Activated gamma-delta T cell treated with anti-CD3 and anti-CD28 coated beads, Interleukin-2, amount 50 U/mL, for 16 hours (primary cell): ENCODE data around the gene PPP2R5E.
"Not testable (repeated sequence)": the region's sequence is repeated elsewhere in the genome, so short reads cannot be mapped to it uniquely, and the experiment has no call there.

ENCODE experiments used
- DNase-seq: peaks from one replicate; pipeline ENCODE4 v3.0.0-alpha.2; 2020; ENCODE audit warnings: low read depth

Gene PPP2R5E

GRCh38 chr14:63543000-63543825 lies at the start of gene PPP2R5E:
PPP2R5E (minus strand) TSS chr14:63543377; CDS start chr14:63539685, 3,692 bp downstream.
- peak; percentile 96 for DNase-seq

DNA sequence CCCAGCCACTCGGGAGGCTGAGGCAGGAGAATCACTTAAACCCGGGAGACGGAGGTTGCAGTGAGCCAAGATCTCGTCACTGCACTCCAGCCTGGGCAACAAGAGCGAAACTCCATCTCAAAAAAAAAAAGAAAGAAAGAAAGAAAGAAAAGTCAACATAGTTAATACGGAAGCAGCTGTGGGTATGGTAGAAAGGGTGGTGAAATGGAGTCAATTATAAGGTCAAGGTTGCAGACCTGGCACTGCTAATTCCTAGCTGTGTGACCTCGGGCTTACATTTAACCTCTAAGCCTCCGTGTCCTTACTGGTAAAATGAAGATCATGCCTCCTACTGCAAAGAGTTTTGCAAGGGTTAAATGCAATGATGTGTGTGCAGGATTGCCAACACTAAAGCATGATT lies 39.9 kb upstream of the PPP2R5E start:
- not testable (repeated sequence) for DNase-seq

DNA sequence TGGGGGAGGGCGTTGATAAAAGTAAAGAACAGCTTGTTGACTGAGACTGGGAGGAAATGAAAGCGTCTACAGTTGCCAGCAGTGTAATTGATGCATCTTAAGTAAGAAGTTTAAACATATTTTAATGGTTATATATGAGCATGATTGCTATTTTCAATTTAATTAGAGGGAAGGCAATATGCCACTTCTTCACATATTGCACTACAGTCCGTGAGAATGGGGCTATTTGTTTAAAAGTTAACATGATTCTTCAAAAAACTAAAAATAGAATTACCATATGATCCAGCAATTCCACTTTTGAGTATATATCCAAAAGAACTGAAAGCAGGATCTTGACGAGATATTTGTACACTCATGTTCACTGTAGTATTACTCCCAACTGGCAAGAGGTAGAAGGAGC lies 38.3 kb upstream of the PPP2R5E start:
- no peak for DNase-seq

GRCh38 chr14:63578300-63578699 lies 35.1 kb upstream of the PPP2R5E start:
- DNase-seq: no peak

DNA sequence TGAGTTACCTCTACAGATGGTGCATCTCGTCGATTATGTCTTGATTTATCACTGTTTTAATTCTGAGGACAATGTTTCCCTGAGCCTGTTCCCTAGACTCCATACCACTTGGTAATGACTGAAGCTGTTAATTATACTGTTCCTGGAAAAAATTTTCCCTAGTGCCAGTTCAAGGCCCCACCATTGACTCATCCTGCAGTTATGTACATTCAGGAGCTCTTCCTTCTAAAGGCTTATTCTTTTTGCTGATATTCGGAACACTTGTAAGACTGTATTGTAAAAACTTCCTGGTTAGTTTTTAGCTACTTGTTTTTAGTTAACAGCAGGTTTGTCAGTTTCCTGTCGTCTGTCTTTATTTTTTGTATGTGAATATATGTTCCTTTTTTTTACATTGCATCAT lies 30.4 kb upstream of the PPP2R5E start:
- DNase-seq: no peak

DNA sequence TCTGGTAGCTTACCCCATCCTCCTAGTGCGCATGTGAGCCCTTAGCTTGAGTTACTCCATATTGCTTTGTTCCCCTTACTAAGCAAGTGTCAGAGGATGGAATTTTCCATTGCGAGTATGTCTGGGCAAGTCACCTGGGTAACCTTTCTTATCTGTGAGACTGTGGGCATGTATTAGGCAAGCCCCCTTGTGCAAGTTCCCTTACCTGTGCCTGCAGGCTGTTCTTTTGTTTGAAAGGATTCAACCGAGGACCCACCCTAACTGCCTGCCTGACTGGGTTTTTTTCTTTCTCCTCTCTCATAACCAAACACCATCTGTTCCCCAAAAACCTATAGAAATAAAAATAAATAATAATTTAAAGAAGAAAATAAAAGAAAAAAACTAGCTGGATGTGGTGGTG lies 22.3 kb upstream of the PPP2R5E start:
- DNase-seq: no peak

- DNase-seq: no peak
Measured at GRCh38 chr14:63564318-63564717, 21.1 kb upstream of the PPP2R5E start.

- no peak for DNase-seq
Measured at GRCh38 chr14:63563370-63564026, 20.3 kb upstream of the PPP2R5E start.

- no peak for DNase-seq
Measured at GRCh38 chr14:63562405-63562804, 19.2 kb upstream of the PPP2R5E start.

DNA sequence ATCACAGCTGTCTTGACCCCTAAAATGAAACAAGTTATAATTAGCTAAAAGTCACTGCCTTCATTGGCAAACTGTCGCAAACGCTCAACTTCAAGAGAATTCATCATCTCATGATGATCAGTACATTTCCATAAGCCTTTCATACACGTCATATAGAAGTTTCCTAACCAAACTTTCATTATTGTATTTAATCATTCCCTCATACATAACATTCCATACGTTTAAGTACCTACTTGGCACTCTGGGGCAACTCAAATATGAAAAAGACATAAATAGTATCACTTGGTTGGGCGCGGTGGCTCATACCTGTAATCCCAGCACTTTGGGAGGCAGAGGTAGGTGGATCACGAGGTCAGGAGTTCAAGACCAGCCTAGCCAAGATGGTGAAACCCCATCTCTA lies 12.4 kb upstream of the PPP2R5E start:
- DNase-seq: no peak

DNA sequence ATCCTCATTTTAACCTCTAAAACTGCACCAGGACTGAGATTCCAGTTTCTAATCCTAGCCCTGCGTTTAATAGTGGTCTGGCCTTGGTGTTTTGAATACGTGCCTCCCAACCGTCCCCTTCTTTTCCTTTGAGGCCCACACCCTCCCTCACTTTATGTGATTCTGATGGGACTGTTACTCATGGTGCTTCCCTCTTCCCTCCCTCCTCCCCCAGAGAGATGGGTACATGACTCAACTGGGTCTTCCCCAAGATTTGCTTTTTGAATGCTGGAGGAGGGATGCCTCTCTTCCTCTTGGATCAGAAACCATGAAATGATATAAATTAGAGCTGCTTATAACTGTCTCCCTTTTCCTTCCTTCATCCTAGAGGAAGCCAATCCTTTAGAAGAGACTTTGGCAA lies 8.2 kb upstream of the PPP2R5E start:
- DNase-seq: no peak

DNA sequence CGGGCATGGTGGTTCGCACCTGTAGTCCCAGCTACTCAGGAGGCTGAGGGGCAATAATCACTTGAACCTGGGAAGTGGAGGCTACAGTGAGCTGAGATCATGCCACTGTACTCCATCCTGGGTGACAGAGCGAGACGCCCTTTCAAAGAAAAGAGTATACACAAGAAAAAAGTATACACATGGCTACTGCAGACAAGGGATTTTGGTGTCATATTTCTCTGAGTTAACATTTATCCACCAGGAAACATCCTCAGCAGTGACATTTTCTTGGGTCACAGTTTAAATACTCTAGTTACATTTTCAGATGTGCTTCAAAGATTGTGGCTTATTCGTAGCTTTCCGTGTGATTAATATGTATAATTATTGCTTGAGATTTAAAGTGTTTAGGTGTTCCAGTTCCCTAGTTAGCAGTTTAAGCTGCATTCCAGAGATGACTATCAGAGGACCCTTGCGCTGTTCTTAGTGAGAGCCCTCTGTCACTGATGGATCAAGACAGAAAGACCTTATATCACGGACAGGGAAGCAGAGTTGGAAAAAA lies 4.7 kb upstream of the PPP2R5E start:
- no peak for DNase-seq

DNA sequence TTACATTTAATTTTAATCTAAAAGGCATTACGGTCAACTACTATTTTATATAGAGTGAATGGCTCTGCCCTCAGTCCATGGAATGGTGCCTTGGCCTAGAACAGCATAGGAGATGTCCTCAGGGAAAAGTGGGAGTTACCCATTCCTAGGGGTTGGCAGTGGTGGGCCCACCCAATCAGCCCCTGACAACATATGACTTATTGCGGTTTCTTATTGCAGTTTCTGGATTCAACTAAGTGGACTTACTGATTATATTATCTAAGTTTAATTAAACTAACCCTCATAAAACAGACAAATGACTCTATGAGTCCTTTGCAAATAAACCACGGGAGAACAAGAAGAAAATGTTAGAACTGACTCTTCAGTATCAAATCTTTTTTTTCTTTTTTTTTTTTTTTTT lies 2.3 kb upstream of the PPP2R5E start:
- DNase-seq: no peak

DNA sequence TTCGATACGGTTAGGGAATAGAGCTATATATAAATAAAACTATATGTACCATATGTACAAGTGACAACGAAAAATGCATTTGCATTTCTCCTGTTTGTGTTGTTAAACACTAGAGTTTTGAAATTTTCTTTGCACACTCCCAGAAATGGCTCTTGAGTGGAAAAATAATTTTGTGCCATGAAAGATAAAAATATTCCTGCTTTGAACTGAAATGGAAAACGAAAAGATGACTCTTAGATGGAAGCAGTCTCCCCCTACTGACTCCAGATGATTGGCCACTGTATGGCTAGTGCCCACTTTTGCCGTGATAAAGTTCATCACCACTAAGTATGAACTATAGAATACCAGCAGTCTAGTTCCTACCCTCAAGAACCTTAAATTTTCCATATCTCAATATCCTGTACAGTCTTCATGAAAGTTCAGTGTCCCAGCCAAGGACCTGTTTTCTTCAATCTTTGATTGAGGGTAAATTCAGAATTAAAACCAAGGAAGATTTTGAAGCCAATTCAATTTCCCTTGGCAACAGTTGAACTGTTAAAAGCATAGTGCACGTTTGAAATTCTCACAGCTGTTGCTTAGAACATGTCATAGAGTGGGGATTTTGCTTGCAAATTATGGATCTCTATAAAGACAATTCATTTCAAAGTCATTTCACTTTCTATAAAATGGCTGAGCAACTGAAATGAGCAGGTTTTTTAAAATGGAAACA lies 1.6 kb upstream of the PPP2R5E start:
- DNase-seq: no peak

GRCh38 chr14:63543826-63544406 lies 739 bp upstream of the PPP2R5E start:
- no peak for DNase-seq

DNA sequence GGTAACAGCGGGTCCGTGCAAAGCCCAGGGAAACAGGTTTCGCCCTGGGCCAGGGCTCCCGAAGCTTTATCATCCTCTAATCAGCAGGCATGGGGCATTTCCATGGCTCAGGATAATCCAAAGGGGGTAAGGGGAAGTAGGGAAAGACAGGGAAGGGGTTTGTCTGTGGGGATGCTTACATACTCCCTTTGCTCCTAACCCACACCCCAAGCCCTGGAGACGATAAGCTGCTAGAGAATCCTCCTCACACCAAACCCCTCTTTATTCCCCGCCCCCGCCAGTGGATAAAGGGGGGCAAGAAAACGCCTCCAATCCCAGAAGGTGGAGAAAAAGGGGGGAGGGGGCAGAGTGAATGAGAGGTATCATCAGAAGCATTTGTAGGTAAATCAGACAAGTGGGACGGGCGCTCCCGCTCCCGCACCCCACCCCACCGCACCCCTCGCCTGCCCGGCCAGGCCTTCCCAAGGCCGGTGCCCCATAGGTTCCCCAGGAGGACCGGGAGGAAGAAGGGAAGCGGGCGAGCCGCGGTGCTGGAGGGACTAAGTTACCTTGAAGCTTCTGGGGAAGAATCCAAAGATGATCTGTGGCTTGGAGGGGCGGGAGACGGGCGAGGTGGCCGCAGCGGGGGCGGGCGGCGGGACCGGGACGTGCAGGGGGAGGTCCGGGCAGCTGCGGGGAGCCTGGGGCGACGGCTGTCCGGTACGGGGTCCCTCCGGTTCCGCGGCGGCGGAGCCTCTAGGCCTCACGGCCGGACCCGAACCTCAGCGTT lies 762 bp downstream of the PPP2R5E start:
- no peak for DNase-seq

DNA sequence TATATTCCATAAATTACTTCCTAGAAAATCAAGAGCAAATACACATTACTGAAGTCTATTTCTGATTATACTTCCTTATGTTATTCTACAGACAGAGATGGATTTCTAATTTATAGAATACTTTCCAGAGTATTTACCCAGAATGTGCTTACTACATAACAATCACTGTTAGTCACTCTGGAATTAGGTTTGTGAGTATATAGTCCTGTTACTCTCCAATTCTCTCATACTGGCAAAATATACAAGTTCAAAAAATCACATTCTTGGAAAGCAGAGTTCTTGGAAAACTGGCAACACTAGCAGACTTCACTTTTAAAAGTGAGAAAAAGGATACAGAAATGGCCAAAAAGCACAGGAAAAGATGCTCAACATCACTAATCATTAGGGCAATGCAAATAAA lies 7.3 kb downstream of the PPP2R5E start:
- DNase-seq: no peak

DNA sequence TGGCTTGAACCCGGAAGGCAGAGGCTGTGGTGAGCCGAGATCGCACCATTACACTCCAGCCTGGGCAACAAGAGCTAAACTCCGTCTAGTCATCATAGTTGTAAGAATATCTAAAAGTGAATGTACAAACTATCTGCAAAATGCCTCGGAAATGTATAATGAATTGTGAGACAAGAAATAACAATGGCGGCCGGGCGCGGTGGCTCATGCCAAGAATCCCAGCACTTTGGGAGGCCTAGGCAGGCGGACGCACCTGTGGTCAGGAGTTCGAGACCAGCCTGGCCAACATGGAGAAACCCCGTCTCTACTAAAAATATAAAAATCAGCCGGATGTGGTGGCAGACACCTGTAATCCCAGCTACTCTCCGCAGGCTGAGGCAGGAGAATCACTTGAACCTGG lies 9.7 kb downstream of the PPP2R5E start:
- DNase-seq: no peak

- peak; percentile 22 for DNase-seq
Measured at GRCh38 chr14:63524537-63525155, 18.5 kb downstream of the PPP2R5E start.

GRCh38 chr14:63523735-63524426 lies 19.3 kb downstream of the PPP2R5E start:
- DNase-seq: no peak
